HG03520 (cell line): ENCODE results near the gene ARHGAP42.

Experiments used
- ATAC-seq: cut with Tn5 transposase; IDR thresholded peaks from one replicate; pipeline ENCODE4 v1.9.1; 2021; ENCODE audit warnings: mild to moderate bottlenecking, moderate library complexity; ENCODE audit not compliant: unreplicated experiment

The ARHGAP42 gene

DNA sequence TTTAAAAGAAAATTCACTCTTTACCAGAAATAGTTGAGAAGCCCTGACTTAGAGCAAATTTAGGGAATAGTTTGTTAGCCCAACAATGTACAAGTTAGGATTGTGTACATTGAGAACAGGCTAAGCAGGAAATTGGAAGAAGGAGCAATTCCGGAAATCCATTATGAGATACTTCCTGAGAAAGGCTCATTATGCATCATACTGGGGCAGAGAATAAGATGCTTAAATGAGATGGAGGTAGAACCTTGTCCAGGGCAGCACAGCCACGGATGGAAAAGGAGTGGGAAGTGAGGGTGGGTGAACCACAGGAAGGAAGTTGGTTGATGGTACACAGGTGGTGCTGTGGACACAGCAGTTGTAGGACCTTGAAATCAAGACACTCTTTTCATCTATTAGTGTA, 262.4 kb downstream of the ARHGAP42 start:
- no peak for ATAC-seq

DNA sequence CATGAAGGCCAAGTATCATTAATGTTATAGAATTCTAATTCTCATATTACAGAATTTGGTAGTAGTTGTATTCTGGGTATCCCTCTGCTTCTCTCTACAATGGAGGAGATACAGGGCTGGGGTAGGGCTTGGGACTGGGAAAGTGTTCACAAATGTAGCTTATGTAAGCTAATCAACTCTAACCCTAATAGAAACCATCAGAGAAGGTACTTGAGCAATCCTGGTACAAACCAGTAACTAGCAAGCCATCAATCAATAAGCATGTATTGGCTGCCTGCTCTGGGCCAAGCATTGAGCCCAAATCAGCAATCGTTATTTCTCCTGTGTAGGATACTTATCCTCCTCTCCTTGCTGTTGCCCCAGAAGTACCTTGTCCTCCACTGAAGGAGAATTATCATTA, 268.2 kb downstream of the ARHGAP42 start:
- ATAC-seq = no peak

GRCh38 chr11:100956351-100956750, 269.3 kb downstream of the ARHGAP42 start:
- no peak for ATAC-seq

GRCh38 chr11:100957499-100957898, 270.4 kb downstream of the ARHGAP42 start:
- no peak for ATAC-seq

GRCh38 chr11:100961633-100962032, 274.5 kb downstream of the ARHGAP42 start:
- ATAC-seq = no peak

GRCh38 chr11:100963375-100963774, 276.3 kb downstream of the ARHGAP42 start:
- ATAC-seq = no peak

DNA sequence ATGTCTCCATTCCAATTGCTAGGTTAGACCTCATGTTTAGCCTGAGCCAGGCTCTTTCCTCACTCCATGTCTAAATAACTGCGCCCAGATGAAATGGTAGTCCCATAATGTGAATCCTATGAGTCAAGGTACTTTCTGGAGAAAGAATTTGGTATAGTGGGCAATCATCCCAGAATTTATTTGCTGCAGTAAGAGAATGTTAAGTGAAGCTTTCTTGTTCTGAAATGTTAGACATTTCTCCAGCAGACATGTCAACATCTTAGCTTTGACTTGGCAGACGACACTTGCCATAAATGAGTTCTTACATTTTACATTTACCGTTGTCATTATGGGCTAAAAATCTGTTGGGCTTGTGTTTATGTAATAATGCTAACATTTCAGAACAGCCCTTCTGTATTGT, 277.3 kb downstream of the ARHGAP42 start:
- no peak for ATAC-seq

GRCh38 chr11:100965346-100965745, 278.3 kb downstream of the ARHGAP42 start:
- no peak for ATAC-seq

DNA sequence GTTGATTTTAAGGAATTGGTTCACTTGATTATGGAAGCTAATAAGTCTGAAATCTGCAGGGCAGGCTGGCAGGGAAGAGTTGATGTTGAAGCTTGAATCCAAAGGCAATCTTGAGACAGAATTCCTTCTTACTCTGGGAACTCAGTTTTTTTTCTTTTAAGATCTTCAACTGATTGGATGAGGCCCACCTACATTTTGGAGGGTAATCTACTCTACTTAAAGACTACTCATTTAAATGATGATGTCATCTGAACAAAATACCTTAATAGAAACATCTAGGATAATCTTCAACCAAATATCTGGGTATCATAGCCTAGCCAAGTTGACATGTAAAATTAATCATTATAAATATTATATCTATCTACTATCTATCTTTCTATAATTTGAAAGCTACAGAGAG, 279.3 kb downstream of the ARHGAP42 start:
- no peak for ATAC-seq

GRCh38 chr11:100969008-100969407, 281.9 kb downstream of the ARHGAP42 start:
- no peak for ATAC-seq

DNA sequence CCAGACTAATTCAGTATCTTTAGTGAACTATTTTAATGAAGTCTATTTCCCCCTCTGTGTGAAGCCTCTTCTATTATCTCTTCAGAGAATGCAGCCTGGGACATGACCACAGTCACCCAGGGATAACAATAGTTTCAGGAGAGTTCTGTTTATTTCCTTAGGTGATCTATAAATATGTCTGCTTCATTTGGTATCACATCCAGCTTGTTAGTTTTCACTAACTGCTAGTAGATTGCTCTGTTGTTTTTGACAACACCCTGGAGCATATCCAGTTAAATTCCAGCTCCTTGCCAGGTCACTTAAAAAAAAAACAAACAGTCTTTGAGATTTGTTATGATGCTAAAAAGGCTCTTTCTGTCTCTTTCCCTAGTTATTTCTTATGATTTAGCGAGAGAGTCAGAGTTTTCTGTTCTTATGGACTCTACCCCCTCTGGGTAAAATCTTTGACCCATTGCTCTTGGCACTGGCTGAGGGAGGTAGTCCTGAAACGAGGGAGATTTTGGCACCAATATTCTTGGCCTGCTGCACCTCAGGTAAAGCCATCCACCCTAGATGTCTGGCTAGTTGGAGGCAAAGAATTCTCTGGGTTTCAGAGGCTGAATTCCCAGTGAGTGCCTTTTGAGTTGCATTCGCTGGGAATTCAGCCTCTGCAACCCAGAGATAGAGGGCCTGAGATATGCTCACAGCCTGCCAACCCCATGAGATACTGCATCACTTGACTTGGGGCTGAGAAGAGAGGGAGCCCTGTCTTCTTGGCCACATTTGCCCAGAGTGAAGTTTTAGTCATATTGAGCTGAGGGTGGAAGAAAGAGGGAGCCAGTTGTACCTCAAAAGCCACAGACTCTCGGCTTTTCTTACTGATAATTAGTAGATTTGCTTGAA, 283.4 kb downstream of the ARHGAP42 start:
- no peak for ATAC-seq

GRCh38 chr11:100972046-100972445, 285.0 kb downstream of the ARHGAP42 start:
- ATAC-seq = no peak

- no peak for ATAC-seq
Observed at GRCh38 chr11:100978442-100978841, 291.4 kb downstream of the ARHGAP42 start.

GRCh38 chr11:100978939-100979338, 291.9 kb downstream of the ARHGAP42 start:
- no peak for ATAC-seq

GRCh38 chr11:100980156-100980555, 293.1 kb downstream of the ARHGAP42 start:
- no peak for ATAC-seq

DNA sequence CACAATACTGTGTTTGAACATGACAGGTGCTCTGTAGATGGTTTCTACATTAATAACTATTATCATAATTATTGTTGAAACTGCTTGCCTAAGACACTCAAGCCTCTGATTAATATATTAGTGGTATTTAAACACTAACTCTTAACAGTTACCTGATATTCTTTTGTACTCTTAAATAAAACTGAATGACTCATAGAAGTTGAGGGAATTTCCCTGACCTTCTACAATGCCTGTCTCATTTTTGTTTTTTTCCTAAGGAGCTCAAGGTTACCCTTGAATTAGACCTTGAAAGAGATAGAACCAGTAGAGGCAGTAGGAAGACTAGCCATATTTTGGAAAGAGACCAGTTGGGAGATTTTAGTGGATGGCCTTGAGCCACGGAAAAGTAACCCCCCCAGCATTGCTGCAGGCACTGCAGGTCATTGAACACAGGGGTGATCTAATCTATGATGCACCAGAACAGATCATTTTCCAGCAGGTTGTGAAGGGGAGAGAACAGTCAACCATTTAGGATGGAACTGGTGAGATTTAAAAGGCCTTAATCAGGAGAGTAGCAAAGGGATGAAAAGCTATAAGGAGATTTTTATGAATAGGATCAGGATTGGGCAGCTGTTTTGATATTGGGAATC, 294.2 kb downstream of the ARHGAP42 start:
- ATAC-seq = no peak

DNA sequence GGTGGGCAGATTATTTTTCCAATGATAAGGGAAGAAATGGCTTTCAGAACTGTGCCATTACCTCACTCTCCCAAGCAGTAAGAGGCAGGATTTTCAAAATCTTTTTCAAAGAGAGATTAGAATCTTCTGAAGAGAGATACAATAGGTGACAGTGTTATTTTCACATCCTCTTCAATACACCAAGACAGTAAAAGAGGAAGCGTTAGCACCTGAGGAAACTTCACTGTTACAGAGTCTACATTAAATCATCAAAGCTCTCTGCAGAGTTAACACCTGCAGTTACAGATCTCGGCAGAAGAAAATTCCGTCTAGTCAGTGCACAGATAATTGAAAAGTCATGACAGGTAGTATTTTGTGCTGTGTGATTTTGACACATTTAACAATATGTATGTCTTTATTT, 297.6 kb downstream of the ARHGAP42 start:
- peak; percentile 64 for ATAC-seq

GRCh38 chr11:100990931-100991330, 303.8 kb downstream of the ARHGAP42 start:
- ATAC-seq = no peak

DNA sequence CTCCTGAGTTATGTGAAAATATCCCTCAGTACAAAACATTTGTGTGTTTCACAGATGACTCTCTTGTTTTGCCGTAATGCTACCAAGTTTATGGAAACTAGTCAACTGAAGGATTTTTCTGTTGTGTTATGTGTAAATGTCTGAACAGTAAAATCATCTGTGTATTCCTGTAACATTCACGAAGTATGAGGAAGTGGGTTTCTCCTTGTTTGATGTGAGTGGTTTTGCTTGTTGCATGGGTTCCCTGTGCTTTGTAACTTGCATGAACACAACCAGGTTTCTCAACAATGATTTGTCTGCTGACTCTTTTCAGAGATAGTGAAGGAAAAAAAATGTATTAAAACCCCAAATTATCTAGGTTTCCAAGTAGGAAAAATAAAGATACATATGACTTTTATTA, 304.5 kb downstream of the ARHGAP42 start:
- ATAC-seq = no peak

DNA sequence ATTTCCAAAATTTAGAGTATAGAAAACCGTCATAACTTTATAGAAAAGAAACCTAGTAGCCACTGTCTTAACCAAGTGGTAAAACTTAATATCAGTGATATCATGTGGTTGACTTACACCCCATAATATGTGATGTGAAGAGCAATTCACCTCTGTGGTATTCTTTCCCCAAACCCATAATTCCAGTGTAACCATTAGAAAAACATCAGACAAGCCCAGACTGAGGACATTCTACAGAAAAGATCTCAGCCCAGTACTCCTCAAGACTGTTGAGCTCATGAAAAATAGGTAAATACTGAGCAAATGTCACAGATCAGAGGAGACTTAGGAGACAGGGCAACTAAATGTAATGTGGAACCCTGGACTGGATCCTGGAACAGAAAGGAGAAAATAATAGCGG, 307.9 kb downstream of the ARHGAP42 start:
- ATAC-seq = no peak

DNA sequence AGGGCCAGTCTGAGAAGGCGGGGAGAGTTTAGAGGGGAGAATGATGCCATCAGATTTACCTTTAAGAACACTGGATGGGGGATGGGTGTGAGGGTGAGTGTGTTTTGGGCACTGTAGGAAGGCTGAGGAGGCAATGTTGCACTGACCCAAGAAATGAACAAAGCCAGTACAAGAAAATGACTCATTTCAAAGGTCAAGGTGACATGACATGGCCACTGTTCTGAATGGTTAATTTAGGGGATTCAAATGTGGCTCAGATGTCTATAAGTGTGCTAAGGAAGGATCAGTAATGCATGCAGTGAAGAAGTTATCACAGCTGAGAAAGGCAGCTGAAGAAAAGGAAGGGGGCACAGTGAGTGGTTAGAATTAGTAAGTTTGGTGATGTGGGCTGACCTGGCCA, 312.7 kb downstream of the ARHGAP42 start:
- ATAC-seq = no peak

GRCh38 chr11:101003468-101003867, 316.4 kb downstream of the ARHGAP42 start:
- ATAC-seq = peak; percentile 71
